IPS-15b (cell line): ENCODE results near the gene TEX44.
"Not testable (repeated sequence)": the region's sequence is repeated elsewhere in the genome, so short reads cannot be mapped to it uniquely, and the experiment has no call there.

Source experiments
- H3K27me3 ChIP-seq: one replicate; pipeline ENCODE4 v1.6.1; 2013; ENCODE audit warnings: low read length; ENCODE audit not compliant: control insufficient read depth, insufficient read depth
- H3K36me3 ChIP-seq: one replicate; pipeline ENCODE4 v1.6.1; 2013; ENCODE audit warnings: low read length; ENCODE audit not compliant: control insufficient read depth, insufficient read depth
- H3K4me1 ChIP-seq: one replicate; pipeline ENCODE4 v1.6.1; 2013; ENCODE audit warnings: mild to moderate bottlenecking, low read length; ENCODE audit not compliant: control insufficient read depth, insufficient read depth
- H3K4me3 ChIP-seq: one replicate; pipeline ENCODE4 v1.5.1; 2013; ENCODE audit warnings: low read depth, low read length
- H3K9ac ChIP-seq: one replicate; pipeline ENCODE4 v1.6.1; 2013; ENCODE audit warnings: low read depth, mild to moderate bottlenecking, low read length
- H3K9me3 ChIP-seq: one replicate; pipeline ENCODE4 v1.6.1; 2013; ENCODE audit warnings: mild to moderate bottlenecking, low read length; ENCODE audit not compliant: control insufficient read depth, insufficient read depth

Gene TEX44

DNA sequence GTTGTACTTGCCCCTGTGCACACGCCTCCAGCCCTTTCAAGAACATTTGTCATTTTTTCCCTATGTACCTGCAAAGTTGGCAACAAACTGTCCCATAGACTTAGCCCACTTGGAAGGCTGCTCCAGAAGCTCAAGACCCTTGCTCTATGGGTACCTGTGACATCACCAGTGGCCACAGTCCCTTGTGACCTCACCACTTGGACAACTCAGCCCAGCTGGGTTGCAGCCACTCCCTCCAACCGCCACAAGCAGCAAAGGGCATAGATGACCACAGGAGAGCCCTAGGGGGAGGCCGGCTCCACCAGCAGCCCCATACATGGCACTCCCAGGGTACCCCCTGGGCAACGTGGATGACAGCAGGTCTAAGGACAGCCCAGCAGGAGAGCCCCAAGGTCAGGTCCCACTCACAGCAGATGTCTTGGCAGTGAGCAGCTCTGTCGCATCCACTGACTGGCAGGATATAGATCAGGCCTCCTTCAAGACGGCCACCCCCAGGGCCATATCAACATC is at the start of gene TEX44:
TSS of gene TEX44 (plus strand) at position 229 of the 510 bp plus-strand sequence. CDS start at position 317, 88 bp downstream.
- Histone ChIP-seq H3K9me3 (no peaks in the 10 kb centered on the region), H3K4me3 (no peak within 1 kb of the TSS), H3K4me1 (no peaks in the 10 kb centered on the region), H3K27me3 (no peaks in the 10 kb centered on the region), H3K9ac (no peak within 1 kb of the TSS), H3K36me3 (no peaks in the 10 kb centered on the region)

DNA sequence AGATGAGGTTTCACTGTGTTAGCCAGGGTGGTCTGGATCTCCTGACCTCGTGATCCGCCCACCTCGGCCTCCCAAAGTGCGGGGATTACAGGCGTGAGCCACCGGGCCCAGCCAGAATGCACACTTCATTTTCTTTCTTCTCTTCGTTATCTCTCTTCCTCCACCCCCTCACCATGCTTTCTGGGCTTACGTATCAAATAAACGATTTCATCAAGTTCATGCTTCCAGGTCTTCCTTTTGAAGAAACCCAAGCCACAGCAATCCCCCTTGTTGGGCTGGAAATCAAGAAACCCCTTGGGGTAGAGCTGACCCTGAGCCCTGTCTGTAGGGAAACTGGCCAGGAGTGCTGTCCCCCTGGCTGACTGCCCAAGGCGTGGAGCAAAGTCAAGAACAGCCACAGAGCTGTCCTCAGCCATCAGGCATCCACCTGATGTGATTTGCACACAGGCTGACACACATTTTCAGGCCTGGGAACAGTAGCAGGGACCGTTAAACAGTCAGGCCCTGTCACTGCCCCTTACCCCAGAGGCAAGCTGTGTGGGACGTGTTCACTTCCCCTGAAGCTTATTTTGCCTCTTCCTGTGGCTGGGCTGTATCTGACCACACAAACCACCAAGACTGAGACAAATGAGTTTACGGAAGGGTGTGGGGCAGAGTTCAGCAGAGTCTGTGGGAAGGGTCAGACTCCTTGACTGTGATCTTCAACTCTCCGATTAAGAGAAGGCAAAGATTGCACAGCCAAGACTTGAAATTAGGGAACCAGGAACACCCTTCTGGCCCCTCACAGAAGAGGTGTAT is 47.4 kb upstream of the TEX44 start:
- no peak overlapping the region for H3K4me3 ChIP-seq
- H3K9ac ChIP-seq, result no peak overlapping the region

DNA sequence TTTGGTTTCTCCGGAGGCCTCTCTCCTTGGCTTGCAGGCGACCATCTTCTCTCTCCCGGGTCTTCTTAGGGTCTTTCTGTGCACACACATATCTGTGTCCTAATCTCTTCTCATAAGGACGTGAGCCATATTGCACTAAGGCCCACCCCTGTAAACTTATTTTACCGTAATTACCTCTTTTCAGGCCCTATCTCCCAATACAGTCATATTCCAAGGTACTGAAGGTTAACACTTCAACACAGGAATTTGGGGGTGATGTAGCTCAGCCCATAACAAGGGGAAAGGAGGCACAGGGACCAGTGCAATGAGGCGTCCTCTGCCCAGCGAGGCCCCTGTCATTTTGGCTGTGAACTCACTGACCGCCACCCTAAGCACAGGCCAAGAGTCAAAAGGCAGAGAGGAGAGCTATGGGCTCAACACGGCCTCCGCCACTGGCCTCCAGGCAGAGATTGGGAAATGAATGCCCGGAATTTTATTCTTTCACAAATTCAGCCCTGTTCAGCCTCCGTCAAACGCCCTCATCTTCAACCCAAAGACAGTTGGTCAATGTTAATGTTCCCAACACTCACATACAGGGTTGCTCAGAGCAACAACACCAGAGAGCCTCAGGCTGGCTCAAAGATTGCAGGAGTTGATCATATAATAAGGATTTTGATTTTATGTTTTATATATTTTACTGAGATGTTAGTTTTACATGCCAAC is 46.5 kb upstream of the TEX44 start:
- Histone ChIP-seq H3K9me3 (no peaks in the 10 kb centered on the region), H3K36me3 (no peaks in the 10 kb centered on the region), H3K9ac (no peak overlapping the region), H3K27me3 (no peaks in the 10 kb centered on the region), H3K4me3 (no peak overlapping the region), H3K4me1 (no peaks in the 10 kb centered on the region)

More for the DNA sequence above, 47.4 kb upstream of the TEX44 start:
- no peaks in the 10 kb centered on the region for H3K4me1 ChIP-seq
- H3K9me3 ChIP-seq, result no peaks in the 10 kb centered on the region
- H3K27me3 ChIP-seq, result no peaks in the 10 kb centered on the region
- H3K36me3 ChIP-seq, result no peaks in the 10 kb centered on the region

DNA sequence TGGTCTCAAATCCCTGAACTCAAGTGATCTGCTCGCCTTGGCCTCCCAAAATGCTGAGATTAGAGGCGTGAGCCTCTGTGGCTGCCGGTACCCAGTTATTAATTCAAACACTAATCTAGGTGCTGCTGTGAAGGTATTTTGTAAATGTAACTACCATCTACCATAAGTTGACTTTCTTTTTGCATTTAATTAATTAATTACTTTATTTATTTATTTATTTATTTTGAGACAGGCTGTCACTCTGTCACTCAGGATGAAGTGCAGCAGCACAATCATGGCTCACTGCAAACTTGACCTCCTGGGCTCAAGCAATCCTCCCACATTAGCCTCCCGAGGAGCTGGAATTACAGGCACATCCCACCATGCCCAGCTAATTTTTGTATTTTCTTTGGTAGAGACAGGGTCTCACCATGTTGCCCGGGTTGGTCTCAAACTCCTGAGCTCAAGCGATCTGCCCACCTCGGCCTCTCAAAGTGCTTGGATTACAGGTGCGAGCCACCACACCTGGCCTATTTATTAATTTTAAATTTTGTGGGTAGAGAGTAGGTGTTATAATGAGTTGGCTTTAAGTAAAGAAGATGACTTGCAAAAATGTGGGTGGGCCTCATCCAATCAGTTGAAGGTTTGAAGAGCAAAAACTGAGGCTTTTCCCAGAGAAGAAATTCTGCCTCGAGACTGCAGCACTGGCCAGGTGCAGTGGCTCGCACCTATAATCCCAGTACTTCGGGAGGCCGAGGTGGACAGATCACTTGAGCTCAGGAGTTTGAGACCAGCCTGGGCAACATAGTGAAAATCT is 45.2 kb upstream of the TEX44 start:
- Histone ChIP-seq H3K9me3 (no peaks in the 10 kb centered on the region), H3K9ac (no peak overlapping the region), H3K4me3 (no peak overlapping the region), H3K27me3 (no peaks in the 10 kb centered on the region), H3K36me3 (no peaks in the 10 kb centered on the region), H3K4me1 (no peaks in the 10 kb centered on the region)

DNA sequence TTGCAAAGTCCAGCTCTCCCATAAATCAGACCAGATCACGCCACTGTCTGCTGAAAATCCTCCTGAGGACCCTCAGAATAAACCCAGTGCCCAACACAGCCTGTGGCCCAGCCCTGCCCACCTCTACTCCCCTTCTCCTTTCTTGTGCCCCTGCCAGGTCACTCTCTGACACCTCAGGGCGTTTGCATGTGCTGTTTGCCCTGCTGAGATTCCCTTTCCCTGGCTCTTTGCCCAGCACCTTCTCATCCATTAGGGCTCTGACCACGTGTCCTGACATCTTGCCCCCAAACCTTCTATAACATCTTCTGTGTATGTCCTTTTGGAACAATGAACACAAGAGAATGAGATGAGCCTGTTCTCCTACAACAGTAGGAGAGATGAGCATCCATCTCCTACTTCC is 43.9 kb upstream of the TEX44 start:
- Histone ChIP-seq H3K36me3 (no peaks in the 10 kb centered on the region), H3K4me3 (no peak overlapping the region), H3K9ac (no peak overlapping the region), H3K4me1 (no peaks in the 10 kb centered on the region), H3K9me3 (no peaks in the 10 kb centered on the region), H3K27me3 (no peaks in the 10 kb centered on the region)

GRCh38 chr2:231549446-231550239 is 43.0 kb upstream of the TEX44 start:
- no peaks in the 10 kb centered on the region for H3K9me3 ChIP-seq
- no peak overlapping the region for H3K9ac ChIP-seq
- H3K4me1 ChIP-seq, result no peaks in the 10 kb centered on the region
- no peaks in the 10 kb centered on the region for H3K27me3 ChIP-seq
- H3K36me3 ChIP-seq, result no peaks in the 10 kb centered on the region
- H3K4me3 ChIP-seq, result no peak overlapping the region

DNA sequence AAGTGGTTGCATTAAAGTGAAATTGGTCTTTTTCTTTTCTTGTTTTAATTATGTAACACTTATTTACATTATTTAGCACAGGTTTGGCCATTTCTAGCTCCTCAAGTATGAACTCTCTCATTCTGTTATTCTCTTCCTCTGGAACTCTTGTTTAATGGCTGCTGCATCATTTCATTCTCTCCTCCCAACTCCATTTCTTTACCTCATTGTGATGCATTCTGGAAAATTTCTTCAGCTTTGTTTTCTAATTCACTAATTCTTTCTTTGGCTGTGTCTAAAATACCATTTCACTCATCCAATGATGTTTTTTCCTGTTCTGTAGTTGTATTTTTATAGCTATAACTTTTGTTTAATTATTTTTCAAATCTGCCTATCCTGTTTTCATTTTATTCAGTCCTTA is 39.9 kb upstream of the TEX44 start:
- Histone ChIP-seq H3K9ac (no peak overlapping the region), H3K9me3 (no peaks in the 10 kb centered on the region), H3K27me3 (no peaks in the 10 kb centered on the region), H3K36me3 (no peaks in the 10 kb centered on the region), H3K4me3 (no peak overlapping the region), H3K4me1 (no peaks in the 10 kb centered on the region)

DNA sequence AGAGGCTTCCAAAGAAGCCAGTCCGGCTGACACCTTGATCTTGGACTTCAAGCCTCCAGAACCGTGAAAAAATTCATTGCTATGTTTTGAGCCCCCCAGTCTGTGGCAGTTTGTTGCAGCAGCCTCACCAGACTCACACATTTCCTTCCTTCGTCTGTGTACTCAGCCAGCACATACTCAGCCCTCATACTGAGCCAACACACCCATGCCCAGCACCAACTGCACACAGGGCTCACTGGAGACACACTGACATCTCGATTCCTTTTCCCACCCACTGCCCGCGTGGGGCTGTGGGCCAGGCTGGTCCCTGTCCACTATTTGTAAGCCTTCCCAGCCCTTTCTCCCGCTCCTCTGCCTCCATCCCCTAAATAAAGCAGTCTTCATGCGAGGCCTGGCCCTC is 38.3 kb upstream of the TEX44 start:
- Histone ChIP-seq H3K36me3 (no peaks in the 10 kb centered on the region), H3K27me3 (no peaks in the 10 kb centered on the region), H3K9me3 (no peaks in the 10 kb centered on the region), H3K4me1 (no peaks in the 10 kb centered on the region), H3K4me3 (no peak overlapping the region), H3K9ac (no peak overlapping the region)

DNA sequence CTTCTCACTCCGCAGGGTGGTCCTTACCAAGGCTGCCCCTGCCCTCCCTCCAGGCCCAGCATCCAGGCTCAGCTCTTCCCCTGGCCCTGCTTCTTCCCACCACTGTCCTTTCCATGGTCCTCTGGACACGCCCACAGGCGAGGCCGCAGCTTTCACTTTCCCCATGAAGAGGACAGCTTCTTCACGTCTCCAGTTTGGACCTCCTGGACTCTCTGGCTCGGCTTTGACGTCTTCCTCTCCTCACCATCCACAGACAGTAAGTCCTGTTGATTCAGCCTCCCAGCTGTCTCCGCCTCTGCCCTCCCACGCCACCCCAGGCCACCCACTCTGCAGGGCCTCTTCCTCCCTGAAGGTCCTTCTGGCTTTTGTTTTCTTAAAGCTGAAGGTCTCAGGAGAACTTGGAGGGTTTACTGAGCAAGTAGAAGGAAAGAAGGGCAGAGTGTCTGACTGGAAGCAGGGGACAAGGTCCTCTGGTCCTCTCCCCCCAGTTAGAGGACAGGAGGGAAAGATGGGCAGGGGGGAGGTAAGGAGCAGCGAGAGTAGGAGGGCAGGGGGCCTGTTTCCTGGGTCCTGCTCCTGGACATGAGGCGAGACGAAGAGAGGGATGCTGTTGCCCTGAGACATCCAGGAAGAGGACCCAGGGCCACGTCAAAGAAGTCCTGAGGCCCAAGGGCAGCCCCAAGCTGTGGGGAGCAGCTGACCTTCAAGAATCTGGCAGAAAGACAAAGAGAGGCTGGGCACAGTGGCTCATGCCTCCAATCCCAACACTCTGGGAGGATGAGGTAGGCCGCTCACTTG is 37.7 kb upstream of the TEX44 start:
- Histone ChIP-seq H3K36me3 (no peaks in the 10 kb centered on the region), H3K4me3 (no peak overlapping the region), H3K27me3 (no peaks in the 10 kb centered on the region), H3K9ac (no peak overlapping the region), H3K4me1 (no peaks in the 10 kb centered on the region), H3K9me3 (no peaks in the 10 kb centered on the region)

GRCh38 chr2:231556496-231556895 is 36.2 kb upstream of the TEX44 start:
- not testable (repeated sequence) for H3K27me3 ChIP-seq, H3K4me3 ChIP-seq, H3K9ac ChIP-seq, H3K36me3 ChIP-seq, H3K4me1 ChIP-seq, H3K9me3 ChIP-seq
